ENCODE data around the gene MCC.

DNA sequence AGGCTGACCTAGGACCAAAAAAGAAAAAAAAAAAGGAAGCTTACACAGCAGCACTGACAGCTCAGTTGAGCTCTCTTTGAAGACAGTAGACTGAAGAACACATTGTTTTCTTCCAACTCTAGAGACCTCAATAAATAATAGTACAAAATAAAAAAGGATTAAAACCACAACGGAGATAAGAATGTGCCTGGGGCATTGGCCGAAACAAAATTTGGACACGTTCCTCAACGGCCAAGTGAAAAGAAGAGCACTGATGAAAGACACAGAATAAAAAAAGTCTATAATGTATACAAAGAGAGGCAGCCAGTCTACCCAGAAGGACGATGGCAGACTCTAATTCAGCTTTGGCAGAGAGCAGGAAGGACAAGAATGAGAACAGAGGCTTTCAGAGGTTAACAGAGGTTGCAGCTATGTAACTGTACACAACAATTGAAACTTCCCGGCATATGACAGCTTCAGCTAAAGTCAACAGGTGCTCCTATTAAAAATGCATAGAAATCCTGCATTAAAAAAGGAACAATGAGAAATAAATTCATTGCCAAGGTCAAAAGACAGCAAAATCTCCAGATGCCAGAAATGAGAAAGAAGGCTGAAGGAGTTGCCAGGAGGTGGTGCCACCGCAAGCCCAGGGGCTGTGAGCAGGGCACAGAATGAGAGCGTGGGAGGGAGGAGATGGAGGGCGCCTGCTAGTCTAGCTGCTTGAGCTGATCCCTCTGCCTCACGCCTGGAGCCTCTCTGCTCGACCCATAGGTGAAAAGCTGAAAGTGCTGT is 397.7 kb downstream of the MCC start:
- TF ChIP-seq CTCF (IDR thresholded peaks at IDR 0.05; ENCODE audit: insufficient read depth, low read length) (no peak), GABPA (IDR thresholded peaks at IDR 0.05; ENCODE audit: low read depth) (no peak), SPI1 (IDR thresholded peaks at IDR 0.05; ENCODE audit: borderline replicate concordance, low read depth) (no peak)
